Measurements from ENCODE around the gene RAP1A. TPM values are rescaled to one million over a fixed set of nuclear protein-coding genes. Genes with fewer than 3 reads are reported as not detected.

Gene RAP1A
- total RNA-seq, 4 donors from 2014 or later = 49.3 to 82.6 (median 70.8) TPM

GRCh38 chr1:111730706-111731105 lies 111.1 kb downstream of the RAP1A start:
- ATAC-seq (ENCODE audit: low FRiP score) (no peak), DNase-seq (ENCODE audit: low spot score) (no peak)
- no peak for TF ChIP-seq CTCF (IDR thresholded peaks at IDR 0.05)

GRCh38 chr1:111731956-111732355 lies 112.4 kb downstream of the RAP1A start:
- TF ChIP-seq CTCF (IDR thresholded peaks at IDR 0.05) = no peak
- no peak for DNase-seq (ENCODE audit: low spot score)
- ATAC-seq (ENCODE audit: low FRiP score) = no peak

- TF ChIP-seq CTCF (IDR thresholded peaks at IDR 0.05) = no peak
- ATAC-seq (ENCODE audit: low FRiP score) (no peak), DNase-seq (ENCODE audit: low spot score) (no peak)
Observed at GRCh38 chr1:111732718-111733117, 113.1 kb downstream of the RAP1A start.

- DNase-seq (ENCODE audit: low spot score) (no peak), ATAC-seq (ENCODE audit: low FRiP score) (no peak)
- no peak for TF ChIP-seq CTCF (IDR thresholded peaks at IDR 0.05)
Observed at GRCh38 chr1:111733183-111733991, 113.8 kb downstream of the RAP1A start.

GRCh38 chr1:111733992-111734341 lies 114.4 kb downstream of the RAP1A start:
- TF ChIP-seq CTCF (IDR thresholded peaks at IDR 0.05) = no peak
- ATAC-seq (ENCODE audit: low FRiP score) (no peak), DNase-seq (ENCODE audit: low spot score) (no peak)

- DNase-seq (ENCODE audit: low spot score) = no peak
- no peak for ATAC-seq (ENCODE audit: low FRiP score)
- no peak for TF ChIP-seq CTCF (IDR thresholded peaks at IDR 0.05)
Observed at GRCh38 chr1:111734426-111734825, 114.8 kb downstream of the RAP1A start.

GRCh38 chr1:111734856-111735255 lies 115.3 kb downstream of the RAP1A start:
- TF ChIP-seq CTCF (IDR thresholded peaks at IDR 0.05) = no peak
- ATAC-seq (ENCODE audit: low FRiP score) (no peak), DNase-seq (ENCODE audit: low spot score) (no peak)
